GM19023 (cell line): ENCODE data around the gene GALNT9.

Experiments
- ATAC-seq: cut with Tn5 transposase; IDR thresholded peaks from one replicate; pipeline ENCODE4 v1.9.1; 2021; ENCODE audit warnings: mild to moderate bottlenecking, moderate library complexity; ENCODE audit not compliant: unreplicated experiment

Gene GALNT9

DNA sequence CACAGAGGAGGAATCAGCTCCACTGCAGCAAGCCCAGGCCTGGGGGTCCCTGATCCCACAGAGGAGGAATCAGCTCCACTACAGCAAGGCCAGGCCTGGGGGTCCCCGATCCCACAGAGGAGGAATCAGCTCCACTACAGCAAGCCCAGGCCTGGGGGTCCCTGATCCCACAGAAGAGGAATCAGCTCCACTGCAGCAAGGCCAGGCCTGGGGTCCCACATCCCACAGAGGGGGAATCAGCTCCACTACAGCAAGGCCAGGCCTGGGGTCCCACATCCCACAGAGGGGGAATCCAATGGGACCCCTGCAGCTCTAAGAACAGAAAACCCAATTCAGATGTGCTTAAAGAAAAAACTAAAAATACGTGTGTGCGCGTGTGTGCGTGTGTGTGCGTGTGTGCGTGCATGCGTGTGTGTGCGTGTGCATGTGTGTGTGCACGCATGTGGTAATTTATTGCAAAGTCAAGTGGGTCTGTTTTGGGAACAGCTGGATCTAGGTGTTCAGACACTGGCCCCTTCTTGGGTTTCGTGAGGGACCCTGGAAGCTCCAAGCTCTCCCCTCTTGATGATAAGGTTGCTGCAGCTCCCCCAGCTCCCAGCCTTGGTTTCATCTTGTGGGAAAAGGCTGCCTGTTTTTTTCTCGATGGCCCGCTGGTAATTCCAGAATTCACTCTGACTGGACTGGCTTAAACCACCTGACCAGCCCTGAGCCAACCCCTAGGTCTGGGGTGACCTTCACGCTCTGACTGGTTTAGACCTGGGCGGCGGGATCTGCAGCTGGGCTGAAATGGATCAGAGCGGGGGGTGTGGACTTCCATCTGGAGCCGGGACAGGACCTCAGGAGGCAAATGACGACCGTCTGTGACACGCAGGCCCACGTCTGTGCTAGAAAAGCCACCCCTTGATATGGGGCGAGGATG is 47.1 kb downstream of the GALNT9 start:
- no peak for ATAC-seq

DNA sequence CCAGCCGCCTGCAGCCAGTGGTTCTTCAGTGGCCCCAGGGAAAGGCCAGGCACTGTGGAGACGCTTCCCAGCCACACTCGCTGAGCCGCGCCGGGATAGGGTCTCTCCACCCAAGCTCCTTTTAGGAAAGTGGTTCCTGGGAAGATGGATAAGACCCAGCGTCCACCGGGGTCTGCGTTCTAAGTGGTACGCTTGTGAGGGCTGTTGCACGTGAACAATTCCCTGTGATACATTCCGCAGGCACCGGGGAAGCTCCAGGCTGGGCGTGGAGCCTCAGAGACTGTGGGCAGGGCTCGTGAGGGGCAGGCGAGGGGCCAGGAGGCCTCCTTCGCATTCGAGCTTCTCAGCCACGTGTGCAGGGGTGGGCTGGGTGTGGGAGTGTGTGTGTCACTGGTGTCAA is 48.4 kb downstream of the GALNT9 start:
- no peak for ATAC-seq

DNA sequence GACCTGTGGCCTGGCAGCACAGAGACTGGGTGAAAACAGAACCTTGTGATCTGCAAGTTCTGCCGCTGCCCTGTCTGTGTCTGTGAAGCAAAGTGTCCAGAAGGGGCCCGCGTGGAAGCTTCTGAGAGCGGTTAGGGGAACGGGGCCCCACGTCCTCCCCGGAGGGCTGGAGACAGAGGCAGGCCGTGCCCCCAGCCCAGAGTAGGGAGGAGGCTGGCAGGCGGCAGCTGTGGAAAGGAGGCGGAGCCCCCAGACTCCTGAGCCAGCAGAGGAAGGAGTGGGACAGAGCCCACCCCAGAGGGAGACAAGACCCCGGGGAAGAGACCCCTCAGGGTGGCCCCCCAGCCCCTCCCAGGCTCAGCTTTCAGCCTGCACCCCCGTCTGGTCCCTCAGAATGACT is 49.0 kb downstream of the GALNT9 start:
- ATAC-seq: no peak

- no peak for ATAC-seq
Measured at GRCh38 chr12:132279930-132280329, 49.5 kb downstream of the GALNT9 start.

DNA sequence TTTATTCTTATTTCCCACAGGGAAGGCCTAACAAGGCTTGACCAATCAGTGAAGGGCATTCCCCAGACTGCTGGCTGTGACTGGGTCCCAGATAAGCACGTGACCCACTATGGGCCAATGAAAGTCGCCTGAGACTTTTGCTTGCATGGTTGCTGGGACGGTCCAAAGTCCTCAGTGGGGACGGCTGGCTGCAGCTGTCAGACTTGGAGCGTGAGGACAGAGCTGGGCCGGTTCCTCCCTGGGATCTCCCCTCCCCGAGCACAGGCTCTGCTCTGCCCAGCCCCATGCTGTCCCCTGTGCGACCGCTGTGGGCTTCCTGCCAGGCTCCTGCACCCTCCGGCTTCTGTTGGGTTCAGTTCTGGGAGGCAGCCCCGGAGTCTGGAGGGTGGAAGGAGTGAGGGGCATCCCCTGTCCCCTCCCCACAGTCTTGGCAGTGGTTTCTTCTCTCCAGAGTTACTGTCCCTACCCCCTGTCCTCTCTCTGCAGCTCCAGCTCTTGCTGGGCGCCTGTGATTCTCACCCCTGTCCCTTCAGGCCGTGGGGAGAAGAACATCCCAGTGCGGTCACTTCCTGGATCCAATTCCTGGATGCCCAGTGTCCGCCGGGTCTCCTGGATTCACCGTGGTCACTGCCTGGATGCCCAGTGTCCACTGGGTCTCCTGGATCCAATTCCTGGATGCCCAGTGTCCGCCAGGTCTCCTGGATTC is 50.1 kb downstream of the GALNT9 start:
- ATAC-seq: no peak

- ATAC-seq: no peak
Measured at GRCh38 chr12:132278401-132279183, 50.8 kb downstream of the GALNT9 start.

DNA sequence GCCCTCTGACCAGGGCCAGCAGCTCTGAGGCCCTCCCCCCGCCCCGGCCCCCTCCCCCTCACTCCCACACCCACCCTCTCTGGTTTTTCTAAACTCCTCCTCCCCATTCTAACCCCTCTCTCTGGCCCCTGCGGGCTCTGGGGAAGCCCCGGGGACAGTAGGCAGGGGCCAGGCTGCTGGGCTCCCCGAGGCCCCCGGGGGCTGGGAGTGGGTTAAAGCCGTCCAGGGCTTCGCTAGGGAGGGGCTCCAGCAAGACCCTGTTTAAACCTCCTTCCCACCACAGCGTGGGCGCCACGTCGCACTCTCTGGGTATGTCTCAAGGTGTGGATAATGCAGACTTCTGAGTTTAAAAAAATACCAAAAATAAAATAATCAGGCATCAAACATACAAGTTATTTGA is 51.4 kb downstream of the GALNT9 start:
- no peak for ATAC-seq

DNA sequence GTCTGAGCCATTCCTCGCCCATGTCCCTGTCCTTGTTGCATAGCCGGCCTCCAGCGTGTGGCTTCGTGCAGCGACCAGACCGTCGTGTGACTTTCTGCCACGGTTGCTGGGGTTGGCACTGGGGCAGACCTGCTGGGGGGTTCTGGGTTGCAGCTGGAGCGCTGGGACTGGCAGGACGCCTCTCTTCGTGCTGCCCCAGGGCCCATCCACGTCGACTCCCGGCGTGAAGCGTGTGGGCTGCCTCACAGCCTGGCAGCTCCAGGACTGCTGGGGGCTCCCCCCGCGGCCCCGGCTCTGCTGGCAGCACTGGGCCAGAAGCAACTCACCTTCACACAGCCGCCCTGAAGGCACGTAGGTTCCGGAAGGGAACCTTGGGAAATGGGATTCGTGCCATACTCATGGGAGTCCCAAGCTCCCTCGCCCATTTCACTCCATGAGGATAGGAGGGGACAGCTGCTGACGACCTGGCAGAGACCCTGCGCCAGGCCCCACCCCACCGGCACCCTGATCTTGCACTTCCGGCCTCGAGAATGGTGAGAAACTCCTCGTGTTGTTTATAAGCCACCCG is 51.9 kb downstream of the GALNT9 start:
- ATAC-seq: no peak

DNA sequence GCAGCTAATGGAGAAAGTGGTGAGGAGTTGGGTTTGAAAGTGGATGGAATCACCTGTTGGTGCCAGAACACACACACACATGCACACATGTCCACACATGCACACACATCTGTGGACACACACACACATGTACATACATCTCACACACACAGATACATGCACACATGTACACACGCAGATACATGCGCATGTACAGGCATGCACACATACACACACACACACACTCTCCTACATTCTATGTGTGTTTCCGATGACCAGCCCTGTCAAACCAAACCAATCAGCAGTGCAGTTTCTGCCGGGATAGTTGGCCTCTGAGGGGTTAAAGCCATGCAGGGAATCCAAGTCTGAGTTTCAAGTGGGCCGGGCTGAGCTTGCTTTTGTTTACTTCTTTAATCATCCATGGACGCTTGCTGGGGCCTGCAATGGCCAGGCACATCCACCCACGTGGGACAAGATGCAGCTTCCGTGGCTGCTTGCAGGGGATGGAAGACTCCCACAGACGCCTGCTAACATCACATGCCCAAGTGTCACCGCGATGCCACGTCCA is 52.5 kb downstream of the GALNT9 start:
- ATAC-seq: no peak

- ATAC-seq: no peak
Measured at GRCh38 chr12:132276066-132276826, 53.1 kb downstream of the GALNT9 start.

- no peak for ATAC-seq
Measured at GRCh38 chr12:132275631-132276030, 53.8 kb downstream of the GALNT9 start.

DNA sequence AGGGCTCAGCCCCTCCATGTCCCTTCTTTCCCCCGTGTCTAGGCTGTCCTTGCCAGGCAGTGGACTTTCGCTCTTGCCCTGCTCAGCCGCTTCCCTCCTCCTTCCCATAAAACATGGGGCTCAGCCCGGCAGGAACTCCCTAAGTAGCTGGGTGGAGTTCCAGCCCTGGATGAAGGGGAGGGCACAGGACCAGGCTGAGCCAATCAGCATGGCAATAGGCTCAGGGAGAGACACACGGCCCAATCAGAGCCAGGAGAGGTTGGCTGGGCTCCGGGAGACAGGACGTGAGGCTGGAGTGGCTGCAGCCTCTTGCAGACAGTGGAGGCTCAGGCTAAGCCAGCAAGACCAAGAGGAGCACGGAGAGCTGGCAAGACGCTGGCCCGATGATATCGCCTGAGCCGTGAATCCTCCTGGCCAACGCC is 54.3 kb downstream of the GALNT9 start:
- ATAC-seq: no peak

DNA sequence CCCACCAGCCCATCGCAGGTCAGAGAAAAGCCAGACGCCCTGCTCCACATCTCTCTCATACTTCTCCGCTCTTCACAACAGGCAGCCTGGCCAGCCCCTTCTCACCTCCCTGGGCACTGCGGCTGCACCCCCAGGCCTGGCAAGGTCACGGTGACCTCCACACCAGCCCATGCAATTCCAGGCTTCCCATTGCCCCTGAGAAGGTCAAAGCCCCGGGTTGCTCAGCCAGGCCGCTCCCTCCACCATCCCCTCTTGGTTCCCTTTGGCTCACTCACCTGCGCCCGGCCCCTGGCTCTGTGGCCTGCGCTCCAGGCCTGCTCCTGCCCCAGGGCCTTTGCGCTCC is 55.4 kb downstream of the GALNT9 start:
- no peak for ATAC-seq

GRCh38 chr12:132272711-132273110 is 56.7 kb downstream of the GALNT9 start:
- no peak for ATAC-seq

DNA sequence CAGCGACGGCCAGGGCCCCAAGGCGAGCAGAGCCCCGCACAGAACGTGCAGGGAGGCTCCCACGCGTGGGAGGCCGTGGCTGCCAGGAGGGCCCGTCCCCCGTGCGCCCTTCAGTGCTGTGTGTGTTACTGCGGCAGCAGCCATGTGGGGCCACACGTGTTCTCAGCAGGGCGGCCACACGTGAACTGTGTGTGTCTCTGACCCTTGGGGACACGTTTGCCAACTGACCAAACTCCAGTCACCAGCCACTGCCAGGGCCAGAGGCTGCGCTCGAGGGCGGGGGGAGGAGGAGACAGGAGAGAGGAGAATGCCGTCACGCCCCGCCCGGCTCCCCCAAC is 57.7 kb downstream of the GALNT9 start:
- no peak for ATAC-seq

GRCh38 chr12:132270969-132271754 is 58.2 kb downstream of the GALNT9 start:
- ATAC-seq: no peak

- ATAC-seq: no peak
Measured at GRCh38 chr12:132270516-132270915, 58.9 kb downstream of the GALNT9 start.

- ATAC-seq: no peak
Measured at GRCh38 chr12:132269271-132269968, 60.0 kb downstream of the GALNT9 start.

GRCh38 chr12:132268674-132269073 is 60.7 kb downstream of the GALNT9 start:
- no peak for ATAC-seq
